ENCODE results near the gene LTBP2. TPM values are rescaled to one million over a fixed set of nuclear protein-coding genes. Genes with fewer than 3 reads are reported as not detected.

LTBP2 gene
- total RNA-seq, 1 donor: 157 TPM

GRCh38 chr14:74563586-74564159, 48.4 kb downstream of the LTBP2 start:
- no peak for DNase-seq (ENCODE audit: low read depth)
- no peak for TF ChIP-seq CTCF (IDR thresholded peaks at IDR 0.05; ENCODE audit: insufficient read depth, low read length)
- no peak overlapping the region for H3K4me3 ChIP-seq (ENCODE audit: low read depth, low read length)

- TF ChIP-seq CTCF (IDR thresholded peaks at IDR 0.05; ENCODE audit: insufficient read depth, low read length): peak; percentile 19
- H3K4me3 ChIP-seq (ENCODE audit: low read depth, low read length): no peak overlapping the region
- DNase-seq (ENCODE audit: low read depth): peak; percentile 53
Observed at GRCh38 chr14:74563233-74563585, 48.8 kb downstream of the LTBP2 start.

- no peak for TF ChIP-seq CTCF (IDR thresholded peaks at IDR 0.05; ENCODE audit: insufficient read depth, low read length)
- no peak for DNase-seq (ENCODE audit: low read depth)
- no peak overlapping the region for H3K4me3 ChIP-seq (ENCODE audit: low read depth, low read length)
Observed at GRCh38 chr14:74562515-74563232, 49.4 kb downstream of the LTBP2 start.

DNA sequence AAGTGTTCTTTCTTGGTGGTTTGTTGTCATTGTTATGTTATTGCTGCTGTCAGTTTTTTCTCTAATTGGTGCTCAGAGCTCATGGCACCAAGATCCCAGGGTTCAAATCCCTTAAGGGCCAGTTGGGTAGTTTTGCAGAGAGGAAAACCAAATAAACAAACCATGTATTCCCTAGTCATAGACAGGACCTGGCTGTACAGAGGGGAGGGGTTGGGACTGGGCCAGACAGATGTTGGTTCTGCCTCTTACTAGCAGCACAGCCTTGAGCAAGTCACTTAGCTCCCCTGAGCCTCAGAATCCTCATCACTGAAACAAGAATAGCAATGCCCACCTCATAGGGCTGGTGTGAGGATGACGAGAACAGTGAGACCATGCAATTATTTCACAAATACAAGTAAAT, 53.4 kb downstream of the LTBP2 start:
- DNase-seq (ENCODE audit: low read depth): peak; percentile 53
- H3K4me3 ChIP-seq (ENCODE audit: low read depth, low read length): no peak overlapping the region
- no peak for TF ChIP-seq CTCF (IDR thresholded peaks at IDR 0.05; ENCODE audit: insufficient read depth, low read length)

- no peak overlapping the region for H3K4me3 ChIP-seq (ENCODE audit: low read depth, low read length)
- no peak for DNase-seq (ENCODE audit: low read depth)
- TF ChIP-seq CTCF (IDR thresholded peaks at IDR 0.05; ENCODE audit: insufficient read depth, low read length): no peak
Observed at GRCh38 chr14:74557691-74558090, 54.3 kb downstream of the LTBP2 start.

DNA sequence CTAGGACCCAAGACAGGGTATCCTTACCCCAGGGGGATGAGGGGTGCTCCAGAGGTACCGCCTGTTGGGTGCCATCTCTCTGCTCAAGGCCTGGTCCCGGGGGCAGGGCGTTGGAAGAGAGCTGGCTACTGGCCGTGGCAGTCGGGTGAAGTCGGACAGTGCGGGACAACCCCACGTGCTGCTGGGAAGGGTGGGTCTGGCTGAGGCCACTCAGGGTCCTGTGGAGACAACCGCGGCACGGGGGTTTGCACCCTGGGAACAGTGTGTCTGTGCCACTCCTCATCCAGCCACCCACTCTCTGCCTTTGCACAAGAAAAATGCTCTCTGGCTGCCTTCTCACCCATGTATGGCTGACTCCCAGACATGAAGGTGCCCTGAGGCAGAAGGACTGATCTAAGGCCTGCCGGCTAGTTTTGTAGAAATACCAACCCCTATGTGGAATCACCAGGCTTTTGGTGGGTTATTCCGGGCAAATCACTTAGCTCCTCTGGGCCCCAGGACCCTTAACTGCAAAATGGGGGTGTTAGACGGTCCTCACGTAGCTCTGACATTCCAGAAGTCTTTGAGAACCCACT, 56.5 kb downstream of the LTBP2 start:
- DNase-seq (ENCODE audit: low read depth): no peak

More for the DNA sequence above, 56.5 kb downstream of the LTBP2 start:
- H3K4me3 ChIP-seq (ENCODE audit: low read depth, low read length): no peak overlapping the region
- no peak for TF ChIP-seq CTCF (IDR thresholded peaks at IDR 0.05; ENCODE audit: insufficient read depth, low read length)

Data from fibroblast of the aortic adventitia (primary cell).